HG03342 (cell line): ENCODE data around the gene APOO.

Experiments
- ATAC-seq: cut with Tn5 transposase; IDR thresholded peaks from one replicate; pipeline ENCODE4 v1.9.1; 2021; ENCODE audit warnings: mild to moderate bottlenecking, moderate library complexity; ENCODE audit not compliant: unreplicated experiment

The APOO gene

DNA sequence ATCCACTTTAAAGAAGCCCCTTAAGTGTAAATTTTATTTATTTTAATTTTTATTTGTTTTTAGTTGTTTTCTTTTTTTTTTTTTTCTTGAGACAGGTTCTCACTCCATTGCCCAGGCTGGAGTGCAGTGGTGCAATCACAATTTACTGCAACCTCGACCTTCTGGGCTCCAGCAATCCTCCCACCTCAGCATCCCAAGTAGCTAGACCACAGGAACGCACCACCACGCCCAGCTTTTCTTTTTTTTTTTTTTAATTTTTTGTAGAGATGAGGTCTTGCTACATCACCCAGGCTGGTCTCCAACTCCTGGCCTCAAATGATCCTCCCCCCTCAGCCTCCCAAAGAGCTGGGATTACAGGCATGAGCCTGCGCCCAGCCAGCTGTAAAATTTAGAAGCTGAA, 118.8 kb downstream of the APOO start:
- ATAC-seq = no peak

- peak; percentile 62 for ATAC-seq
Measured at GRCh38 chrX:23788521-23788920, 119.2 kb downstream of the APOO start.

DNA sequence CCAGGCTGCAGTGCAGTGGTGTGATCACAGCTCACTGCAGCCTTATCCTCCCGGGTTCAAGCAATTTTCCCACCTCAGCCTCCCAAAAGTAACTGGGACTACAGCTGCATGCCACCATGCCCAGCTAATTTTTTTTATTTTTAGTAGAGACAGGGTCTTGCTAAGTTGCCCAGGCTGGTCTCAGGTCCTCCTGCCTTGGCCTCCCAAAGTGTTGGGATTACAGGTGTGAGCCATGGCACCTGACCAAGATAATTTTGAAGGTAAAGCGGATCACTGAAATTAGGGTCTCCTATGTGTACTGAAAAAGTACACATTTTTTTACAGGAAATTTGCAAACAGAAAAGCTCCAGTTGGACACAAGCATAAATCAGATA, 120.0 kb downstream of the APOO start:
- no peak for ATAC-seq

- ATAC-seq = no peak
Measured at GRCh38 chrX:23786268-23786815, 121.4 kb downstream of the APOO start.

DNA sequence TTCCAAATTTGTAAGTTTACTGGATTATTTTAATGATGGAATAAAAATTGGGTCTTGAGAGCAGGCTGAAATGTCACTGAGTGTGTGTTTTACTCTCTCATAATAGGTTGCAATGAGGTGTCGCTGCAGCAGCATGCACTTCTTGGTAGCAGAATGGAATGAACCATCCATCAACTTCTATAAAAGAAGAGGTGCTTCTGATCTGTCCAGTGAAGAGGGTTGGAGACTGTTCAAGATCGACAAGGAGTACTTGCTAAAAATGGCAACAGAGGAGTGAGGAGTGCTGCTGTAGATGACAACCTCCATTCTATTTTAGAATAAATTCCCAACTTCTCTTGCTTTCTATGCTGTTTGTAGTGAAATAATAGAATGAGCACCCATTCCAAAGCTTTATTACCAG, 122.2 kb downstream of the APOO start:
- no peak for ATAC-seq

- no peak for ATAC-seq
Measured at GRCh38 chrX:23784470-23785331, 123.0 kb downstream of the APOO start.

- no peak for ATAC-seq
Measured at GRCh38 chrX:23783589-23784469, 123.9 kb downstream of the APOO start.
